HEK293 (cell line): ENCODE measurements around the gene C19orf33.

Source experiments
- CTCF ChIA-PET: fragments of 350-600 bp; formaldehyde crosslinking; extraction: SDS; loops from one replicate; lab custom pipeline; 2021; ENCODE audit warnings: antibody characterized with exemption; lab: Yijun Ruan, JAX
- POLR2A ChIA-PET: fragments of 300-600 bp; formaldehyde crosslinking; extraction: SDS; loops from one replicate; lab custom pipeline; 2020; ENCODE audit warnings: antibody characterized with exemption, inconsistent platforms; lab: Yijun Ruan, JAX
- H3K27ac ChIP-seq: fragments of 200-500 bp; sonication (Bioruptor generic); 2 replicates; pipeline ENCODE4 v1.5.1; 2014; ENCODE audit warnings: low read depth, low read length, control low read depth, inconsistent platforms; ENCODE audit errors: extremely low read depth
- H3K36me3 ChIP-seq, 2 experiments: fragments of 200-500 bp in 1 of 2; sonication (Bioruptor generic) in 1 of 2; 1 replicate in 1 of 2; 2 replicates in 1 of 2; pipeline ENCODE4 v1.5.1; 2014 to 2017; ENCODE audit warnings: inconsistent platforms in 2 of 2, low read length in 2 of 2; ENCODE audit not compliant: control insufficient read depth in 2 of 2, insufficient read depth in 1 of 2
- H3K4me1 ChIP-seq: fragments of 200-500 bp; sonication (Bioruptor generic); 2 replicates; pipeline ENCODE4 v1.5.1; 2014; ENCODE audit warnings: mild to moderate bottlenecking, low read length, inconsistent platforms; ENCODE audit not compliant: control insufficient read depth, insufficient read depth
- H3K4me3 ChIP-seq: 2 replicates; pipeline ENCODE4 v1.5.1; 2011; ENCODE audit warnings: low read depth, mild to moderate bottlenecking, control low read depth, low read length, moderate library complexity
- H3K9me3 ChIP-seq: fragments of 200-500 bp; sonication (Bioruptor generic); 2 replicates; pipeline ENCODE4 v1.5.1; 2014; ENCODE audit warnings: low read depth, low read length, inconsistent platforms; ENCODE audit not compliant: control insufficient read depth, insufficient read depth
- EGR2 ChIP-seq: fragments of 450-650 bp; formaldehyde crosslinking; IDR thresholded peaks from 2 replicates; pipeline ENCODE4 v1.5.1; 2016; ENCODE audit warnings: low read depth, missing biosample characterization, missing genetic modification characterization
- KLF10 ChIP-seq: fragments of 450-650 bp; IDR thresholded peaks from 2 replicates; pipeline ENCODE4 v1.5.1; 2018; ENCODE audit warnings: missing biosample characterization, mild to moderate bottlenecking, missing genetic modification characterization
- KLF7 ChIP-seq: fragments of 450-650 bp; formaldehyde crosslinking; IDR thresholded peaks from 2 replicates; pipeline ENCODE4 v1.5.1; 2016; ENCODE audit warnings: missing biosample characterization, missing genetic modification characterization, borderline replicate concordance
- KLF8 ChIP-seq: fragments of 450-650 bp; formaldehyde crosslinking; IDR thresholded peaks from 2 replicates; pipeline ENCODE4 v1.5.1; 2016; ENCODE audit warnings: missing biosample characterization, missing genetic modification characterization
- MEIS1 ChIP-seq: sonication (generic); formaldehyde crosslinking; IDR thresholded peaks from 2 replicates; pipeline ENCODE4 v1.8.1; 2022; ENCODE audit warnings: missing genetic modification reagents, mild to moderate bottlenecking, borderline replicate concordance
- MYNN ChIP-seq: fragments of 450-650 bp; formaldehyde crosslinking; IDR thresholded peaks from 2 replicates; pipeline ENCODE4 v1.5.1; 2016; ENCODE audit warnings: missing biosample characterization, missing genetic modification characterization, borderline replicate concordance
- MZF1 ChIP-seq: fragments of 450-650 bp; formaldehyde crosslinking; IDR thresholded peaks from 2 replicates; pipeline ENCODE4 v1.5.1; 2017; ENCODE audit warnings: missing biosample characterization, missing genetic modification characterization, borderline replicate concordance
- REPIN1 ChIP-seq: fragments of 450-650 bp; formaldehyde crosslinking; IDR thresholded peaks from 2 replicates; pipeline ENCODE4 v1.5.1; 2017; ENCODE audit warnings: missing biosample characterization, missing genetic modification characterization, low read depth
- WT1 ChIP-seq: fragments of 450-650 bp; formaldehyde crosslinking; IDR thresholded peaks from 2 replicates; pipeline ENCODE4 v1.5.1; 2016; ENCODE audit warnings: missing biosample characterization, missing genetic modification characterization
- ZBTB20 ChIP-seq: fragments of 450-650 bp; formaldehyde crosslinking; IDR thresholded peaks from 2 replicates; pipeline ENCODE4 v1.5.1; 2016; ENCODE audit warnings: missing biosample characterization, missing genetic modification characterization
- ZFP69B ChIP-seq: fragments of 450-650 bp; formaldehyde crosslinking; IDR thresholded peaks from 2 replicates; pipeline ENCODE4 v1.5.1; 2016; ENCODE audit warnings: missing biosample characterization, missing genetic modification characterization
- ZNF16 ChIP-seq: fragments of 450-650 bp; formaldehyde crosslinking; IDR thresholded peaks from 2 replicates; pipeline ENCODE4 v1.5.1; 2016; ENCODE audit warnings: low read depth, missing biosample characterization, missing genetic modification characterization
- ZNF174 ChIP-seq: fragments of 450-650 bp; formaldehyde crosslinking; IDR thresholded peaks from 2 replicates; pipeline ENCODE4 v1.5.0; 2017; ENCODE audit warnings: missing biosample characterization, mild to moderate bottlenecking, missing genetic modification characterization
- ZNF19 ChIP-seq: fragments of 450-650 bp; formaldehyde crosslinking; IDR thresholded peaks from 2 replicates; pipeline ENCODE4; 2016; ENCODE audit warnings: missing biosample characterization, missing genetic modification characterization, low read depth
- ZNF223 ChIP-seq: fragments of 450-650 bp; formaldehyde crosslinking; IDR thresholded peaks from 2 replicates; pipeline ENCODE4 v1.5.1; 2016; ENCODE audit warnings: missing biosample characterization, missing genetic modification characterization
- ZNF324 ChIP-seq: fragments of 450-650 bp; formaldehyde crosslinking; IDR thresholded peaks from 2 replicates; pipeline ENCODE4 v1.5.1; 2016; ENCODE audit warnings: missing biosample characterization, missing genetic modification characterization
- ZNF350 ChIP-seq: fragments of 450-650 bp; formaldehyde crosslinking; IDR thresholded peaks from 2 replicates; pipeline ENCODE4 v1.5.0; 2017; ENCODE audit warnings: missing biosample characterization, mild to moderate bottlenecking, missing genetic modification characterization
- ZNF391 ChIP-seq: fragments of 450-650 bp; formaldehyde crosslinking; IDR thresholded peaks from 2 replicates; pipeline ENCODE4 v1.5.1; 2016; ENCODE audit warnings: low read depth, missing biosample characterization, missing genetic modification characterization, borderline replicate concordance
- ZNF423 ChIP-seq: fragments of 450-650 bp; formaldehyde crosslinking; IDR thresholded peaks from 2 replicates; pipeline ENCODE4 v1.5.1; 2016; ENCODE audit warnings: missing biosample characterization, missing genetic modification characterization
- ZNF433 ChIP-seq: fragments of 450-650 bp; formaldehyde crosslinking; IDR thresholded peaks from 2 replicates; pipeline ENCODE4 v1.5.1; 2016; ENCODE audit warnings: missing biosample characterization, missing genetic modification characterization, low read depth
- ZNF530 ChIP-seq: fragments of 450-650 bp; formaldehyde crosslinking; IDR thresholded peaks from 2 replicates; pipeline ENCODE4 v1.5.1; 2016; ENCODE audit warnings: low read depth, missing biosample characterization, missing genetic modification characterization
- ZNF560 ChIP-seq: fragments of 450-650 bp; formaldehyde crosslinking; IDR thresholded peaks from 2 replicates; pipeline ENCODE4 v1.5.1; 2017; ENCODE audit warnings: missing biosample characterization, missing genetic modification characterization, borderline replicate concordance
- ZNF777 ChIP-seq: fragments of 450-650 bp; formaldehyde crosslinking; IDR thresholded peaks from 2 replicates; pipeline ENCODE4 v1.5.1; 2017; ENCODE audit warnings: missing biosample characterization, missing genetic modification characterization, borderline replicate concordance
- TF ChIP-seq, protein P1 (sequence below): fragments of 450-650 bp; formaldehyde crosslinking; IDR thresholded peaks from 2 replicates; pipeline ENCODE4 v1.5.1; 2016; ENCODE audit warnings: missing biosample characterization, missing genetic modification characterization
- TF ChIP-seq, protein P2 (sequence below): fragments of 450-650 bp; formaldehyde crosslinking; IDR thresholded peaks from 2 replicates; pipeline ENCODE4 v1.5.1; 2016; ENCODE audit warnings: missing biosample characterization, missing genetic modification characterization
- TF ChIP-seq, protein P3 (sequence below): fragments of 450-650 bp; formaldehyde crosslinking; IDR thresholded peaks from 2 replicates; pipeline ENCODE4 v1.5.1; 2017; ENCODE audit warnings: missing biosample characterization, mild to moderate bottlenecking, missing genetic modification characterization, moderate library complexity
- TF ChIP-seq, protein P4 (sequence below): fragments of 450-650 bp; formaldehyde crosslinking; conservative IDR thresholded peaks from 2 replicates; pipeline ENCODE4 v1.5.1; 2016; ENCODE audit warnings: low read depth, missing biosample characterization, missing genetic modification characterization
- TF ChIP-seq, protein P5 (sequence below): fragments of 450-650 bp; formaldehyde crosslinking; IDR thresholded peaks from 2 replicates; pipeline ENCODE4 v1.5.1; 2016; ENCODE audit warnings: missing biosample characterization, missing genetic modification characterization

The C19orf33 gene

DNA sequence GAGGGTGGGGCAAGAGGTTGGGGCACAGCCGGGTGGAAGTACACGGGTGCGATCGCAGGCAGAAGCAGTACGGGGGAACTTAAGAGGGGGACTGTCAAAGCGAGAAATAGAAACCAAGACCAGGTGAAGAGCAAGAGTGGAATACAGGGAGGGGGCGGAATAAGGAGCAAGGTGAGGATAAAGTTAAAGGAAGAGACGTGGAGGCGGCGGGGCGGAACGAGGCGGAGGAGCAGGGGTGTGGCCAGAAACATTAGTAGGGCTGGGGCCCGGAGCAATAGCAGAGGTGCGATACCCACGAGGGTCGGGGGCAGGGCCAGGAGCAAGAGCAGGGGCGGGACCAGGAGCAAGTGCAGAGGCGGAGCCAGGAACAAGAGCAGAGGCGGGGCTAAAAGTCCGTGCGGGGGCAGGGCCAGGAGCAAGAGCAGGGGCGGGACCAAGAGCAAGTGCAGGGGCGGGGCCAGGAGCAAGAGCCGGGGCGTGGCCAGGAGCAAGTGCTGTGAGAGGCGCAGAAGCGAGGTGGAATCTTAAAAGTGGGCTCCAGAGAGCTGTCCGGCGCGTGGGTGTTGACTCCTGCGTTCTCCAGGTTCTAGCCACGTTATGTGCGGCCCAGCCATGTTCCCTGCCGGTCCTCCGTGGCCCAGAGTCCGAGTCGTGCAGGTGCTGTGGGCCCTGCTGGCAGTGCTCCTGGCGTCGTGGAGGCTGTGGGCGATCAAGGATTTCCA is 32.7 kb downstream of the C19orf33 start:
- peaks cover 14% of the 10 kb centered on the region for H3K4me1 ChIP-seq
- H3K9me3 ChIP-seq = no peaks in the 10 kb centered on the region
- H3K36me3 ChIP-seq = peaks cover 0 to 4% of the 10 kb centered on the region in 2 experiments; a peak in 1 of 3 replicates
- peak overlapping the region; percentile 80 for H3K27ac ChIP-seq
- ChIA-PET POLR2A (interaction anchor here (0.6 to 5.5 kb wide), 12 partner anchors 9 to 102 kb away, joined by 3 to 83 read pairs (median 8); partner anchors contain the start of genes GGN, PSMD8, SPINT2 and SPRED3), CTCF (interaction anchor here (0.6 to 9.9 kb wide), 24 partner anchors 11 to 609 kb away, joined by 3 to 183 read pairs (median 5); partner anchors contain the start of genes FAM98C and PSMD8)
- peak overlapping the region; percentile 66 for H3K4me3 ChIP-seq
- TF ChIP-seq ZNF423 (tag by site-specific recombination) = no peak
- peak; percentile 97 for TF ChIP-seq ZNF391 (tag by site-specific recombination)
- TF ChIP-seq, protein P1, sequence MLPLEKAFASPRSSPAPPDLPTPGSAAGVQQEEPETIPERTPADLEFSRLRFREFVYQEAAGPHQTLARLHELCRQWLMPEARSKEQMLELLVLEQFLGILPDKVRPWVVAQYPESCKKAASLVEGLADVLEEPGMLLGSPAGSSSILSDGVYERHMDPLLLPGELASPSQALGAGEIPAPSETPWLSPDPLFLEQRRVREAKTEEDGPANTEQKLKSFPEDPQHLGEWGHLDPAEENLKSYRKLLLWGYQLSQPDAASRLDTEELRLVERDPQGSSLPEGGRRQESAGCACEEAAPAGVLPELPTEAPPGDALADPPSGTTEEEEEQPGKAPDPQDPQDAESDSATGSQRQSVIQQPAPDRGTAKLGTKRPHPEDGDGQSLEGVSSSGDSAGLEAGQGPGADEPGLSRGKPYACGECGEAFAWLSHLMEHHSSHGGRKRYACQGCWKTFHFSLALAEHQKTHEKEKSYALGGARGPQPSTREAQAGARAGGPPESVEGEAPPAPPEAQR = peak; percentile 86; the same call in 1 of the 2 replicates
- peak; percentile 98 for TF ChIP-seq EGR2
- TF ChIP-seq ZNF560 = no peak
- peak; percentile 100 for TF ChIP-seq KLF7
- TF ChIP-seq ZFP69B = peak; percentile 95
- TF ChIP-seq ZNF324 (tag by site-specific recombination) = peak; percentile 94
- TF ChIP-seq ZNF174 (tag by site-specific recombination) = no peak
- TF ChIP-seq, protein P2, sequence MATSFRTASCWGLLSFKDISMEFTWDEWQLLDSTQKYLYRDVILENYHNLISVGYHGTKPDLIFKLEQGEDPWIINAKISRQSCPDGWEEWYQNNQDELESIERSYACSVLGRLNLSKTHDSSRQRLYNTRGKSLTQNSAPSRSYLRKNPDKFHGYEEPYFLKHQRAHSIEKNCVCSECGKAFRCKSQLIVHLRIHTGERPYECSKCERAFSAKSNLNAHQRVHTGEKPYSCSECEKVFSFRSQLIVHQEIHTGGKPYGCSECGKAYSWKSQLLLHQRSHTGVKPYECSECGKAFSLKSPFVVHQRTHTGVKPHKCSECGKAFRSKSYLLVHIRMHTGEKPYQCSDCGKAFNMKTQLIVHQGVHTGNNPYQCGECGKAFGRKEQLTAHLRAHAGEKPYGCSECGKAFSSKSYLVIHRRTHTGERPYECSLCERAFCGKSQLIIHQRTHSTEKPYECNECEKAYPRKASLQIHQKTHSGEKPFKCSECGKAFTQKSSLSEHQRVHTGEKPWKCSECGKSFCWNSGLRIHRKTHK (tag by site-specific recombination) = no peak
- TF ChIP-seq MYNN = no peak
- TF ChIP-seq, protein P3, sequence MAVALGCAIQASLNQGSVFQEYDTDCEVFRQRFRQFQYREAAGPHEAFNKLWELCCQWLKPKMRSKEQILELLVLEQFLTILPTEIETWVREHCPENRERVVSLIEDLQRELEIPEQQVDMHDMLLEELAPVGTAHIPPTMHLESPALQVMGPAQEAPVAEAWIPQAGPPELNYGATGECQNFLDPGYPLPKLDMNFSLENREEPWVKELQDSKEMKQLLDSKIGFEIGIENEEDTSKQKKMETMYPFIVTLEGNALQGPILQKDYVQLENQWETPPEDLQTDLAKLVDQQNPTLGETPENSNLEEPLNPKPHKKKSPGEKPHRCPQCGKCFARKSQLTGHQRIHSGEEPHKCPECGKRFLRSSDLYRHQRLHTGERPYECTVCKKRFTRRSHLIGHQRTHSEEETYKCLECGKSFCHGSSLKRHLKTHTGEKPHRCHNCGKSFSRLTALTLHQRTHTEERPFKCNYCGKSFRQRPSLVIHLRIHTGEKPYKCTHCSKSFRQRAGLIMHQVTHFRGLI (tag by site-specific recombination) = peak; percentile 30; the same call in 1 of the 2 replicates
- no peak for TF ChIP-seq ZNF433 (tag by site-specific recombination)
- peak; percentile 95; the same call in 1 of the 2 replicates for TF ChIP-seq KLF10
- TF ChIP-seq REPIN1 (tag by site-specific recombination) = peak; percentile 96
- TF ChIP-seq WT1 (tag by site-specific recombination) = peak; percentile 49
- peak; percentile 94 for TF ChIP-seq ZBTB20 (tag by site-specific recombination)
- peak; percentile 95 for TF ChIP-seq ZNF777 (tag by site-specific recombination)
- peak; percentile 12; the same call in 1 of the 2 replicates for TF ChIP-seq ZNF223 (tag by site-specific recombination)
- no peak for TF ChIP-seq ZNF16 (tag by site-specific recombination)
- TF ChIP-seq MEIS1 = no peak
- TF ChIP-seq, protein P4, sequence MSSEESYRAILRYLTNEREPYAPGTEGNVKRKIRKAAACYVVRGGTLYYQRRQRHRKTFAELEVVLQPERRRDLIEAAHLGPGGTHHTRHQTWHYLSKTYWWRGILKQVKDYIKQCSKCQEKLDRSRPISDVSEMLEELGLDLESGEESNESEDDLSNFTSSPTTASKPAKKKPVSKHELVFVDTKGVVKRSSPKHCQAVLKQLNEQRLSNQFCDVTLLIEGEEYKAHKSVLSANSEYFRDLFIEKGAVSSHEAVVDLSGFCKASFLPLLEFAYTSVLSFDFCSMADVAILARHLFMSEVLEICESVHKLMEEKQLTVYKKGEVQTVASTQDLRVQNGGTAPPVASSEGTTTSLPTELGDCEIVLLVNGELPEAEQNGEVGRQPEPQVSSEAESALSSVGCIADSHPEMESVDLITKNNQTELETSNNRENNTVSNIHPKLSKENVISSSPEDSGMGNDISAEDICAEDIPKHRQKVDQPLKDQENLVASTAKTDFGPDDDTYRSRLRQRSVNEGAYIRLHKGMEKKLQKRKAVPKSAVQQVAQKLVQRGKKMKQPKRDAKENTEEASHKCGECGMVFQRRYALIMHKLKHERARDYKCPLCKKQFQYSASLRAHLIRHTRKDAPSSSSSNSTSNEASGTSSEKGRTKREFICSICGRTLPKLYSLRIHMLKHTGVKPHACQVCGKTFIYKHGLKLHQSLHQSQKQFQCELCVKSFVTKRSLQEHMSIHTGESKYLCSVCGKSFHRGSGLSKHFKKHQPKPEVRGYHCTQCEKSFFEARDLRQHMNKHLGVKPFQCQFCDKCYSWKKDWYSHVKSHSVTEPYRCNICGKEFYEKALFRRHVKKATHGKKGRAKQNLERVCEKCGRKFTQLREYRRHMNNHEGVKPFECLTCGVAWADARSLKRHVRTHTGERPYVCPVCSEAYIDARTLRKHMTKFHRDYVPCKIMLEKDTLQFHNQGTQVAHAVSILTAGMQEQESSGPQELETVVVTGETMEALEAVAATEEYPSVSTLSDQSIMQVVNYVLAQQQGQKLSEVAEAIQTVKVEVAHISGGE (tag by site-specific recombination) = peak; percentile 90
- no peak; the same call in 1 of the 2 replicates for TF ChIP-seq MZF1 (tag by site-specific recombination)
- TF ChIP-seq, protein P5, sequence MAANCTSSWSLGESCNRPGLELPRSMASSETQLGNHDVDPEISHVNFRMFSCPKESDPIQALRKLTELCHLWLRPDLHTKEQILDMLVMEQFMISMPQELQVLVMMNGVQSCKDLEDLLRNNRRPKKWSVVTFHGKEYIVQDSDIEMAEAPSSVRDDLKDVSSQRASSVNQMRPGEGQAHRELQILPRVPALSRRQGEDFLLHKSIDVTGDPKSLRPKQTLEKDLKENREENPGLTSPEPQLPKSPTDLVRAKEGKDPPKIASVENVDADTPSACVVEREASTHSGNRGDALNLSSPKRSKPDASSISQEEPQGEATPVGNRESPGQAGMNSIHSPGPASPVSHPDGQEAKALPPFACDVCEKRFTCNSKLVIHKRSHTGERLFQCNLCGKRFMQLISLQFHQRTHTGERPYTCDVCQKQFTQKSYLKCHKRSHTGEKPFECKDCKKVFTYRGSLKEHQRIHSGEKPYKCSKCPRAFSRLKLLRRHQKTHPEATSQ (tag by site-specific recombination) = peak; percentile 98
- TF ChIP-seq ZNF19 (tag by site-specific recombination) = no peak
- no peak for TF ChIP-seq ZNF350 (tag by site-specific recombination)
- no peak for TF ChIP-seq ZNF530
- peak; percentile 97 for TF ChIP-seq KLF8 (tag by site-specific recombination)
